K562 (cell line): Measurements from ENCODE around the gene RBBP4. TPM values are rescaled to one million over a fixed set of nuclear protein-coding genes. Genes with fewer than 3 reads are reported as not detected.

Source experiments
- ARHGAP35 ChIP-seq: fragments of 450-650 bp; IDR thresholded peaks from 2 replicates; pipeline ENCODE4 v1.6.1; 2018; ENCODE audit not compliant: partially characterized antibody
- ATF2 ChIP-seq: sonication (generic); formaldehyde crosslinking; IDR thresholded peaks from 2 replicates; pipeline ENCODE4 v1.8.1; 2022; ENCODE audit warnings: missing genetic modification reagents
- CREB1 ChIP-seq, 2 experiments: sonication (generic) in 1 of 2; formaldehyde crosslinking in 1 of 2; IDR thresholded peaks; 2 replicates each; pipeline versions ENCODE4 v1.6.1 to v1.8.0; 2012 to 2022; ENCODE audit warnings: inconsistent platforms in 1 of 2, mild to moderate bottlenecking in 1 of 2, missing genetic modification reagents in 1 of 2, moderate library complexity in 1 of 2
- CSDE1 ChIP-seq, 2 experiments: fragments of 450-650 bp; IDR thresholded peaks; 2 replicates each; pipeline ENCODE4 v1.6.1; 2016; ENCODE audit warnings: mild to moderate bottlenecking in 1 of 2
- ELF1 ChIP-seq: fragments of 200-800 bp; sonication (Bioruptor generic); IDR thresholded peaks from 2 replicates; pipeline ENCODE4 v1.6.1; 2016; ENCODE audit warnings: missing genetic modification characterization, missing compliant biosample characterization
- ELK1 ChIP-seq: sonication (generic); formaldehyde crosslinking; IDR thresholded peaks from 2 replicates; pipeline ENCODE4 v1.8.1; 2022; ENCODE audit warnings: missing genetic modification reagents
- GABPB1 ChIP-seq: sonication (generic); formaldehyde crosslinking; IDR thresholded peaks from 2 replicates; pipeline ENCODE4 v1.8.0; 2022; ENCODE audit warnings: mild to moderate bottlenecking, missing genetic modification reagents
- MAFG ChIP-seq: fragments of 450-650 bp; conservative IDR thresholded peaks from 2 replicates; pipeline ENCODE4 v1.6.1; 2016; ENCODE audit warnings: missing genetic modification characterization, missing compliant biosample characterization
- PRDM10 ChIP-seq: fragments of 450-650 bp; IDR thresholded peaks from 2 replicates; pipeline ENCODE4 v1.6.1; 2018; ENCODE audit not compliant: partially characterized antibody
- SRSF1 ChIP-seq: fragments of 200-400 bp; formaldehyde crosslinking; IDR thresholded peaks from 2 replicates; pipeline ENCODE4 v1.6.1; 2017; ENCODE audit warnings: mild to moderate bottlenecking, low read depth, low read length, moderate library complexity
- ZBTB11 ChIP-seq, 3 experiments: fragments of 200-800 bp in 1 of 3; fragments of 250-450 bp in 1 of 3; fragments of 450-650 bp in 1 of 3; sonication (Bioruptor Pico) in 1 of 3; sonication (Bioruptor generic) in 1 of 3; formaldehyde crosslinking in 1 of 3; IDR thresholded peaks; 2 replicates each; pipeline versions ENCODE4 v1.6.1 to v1.8.0; 2016 to 2022; ENCODE audit warnings: mild to moderate bottlenecking in 2 of 3, missing genetic modification characterization in 2 of 3, missing compliant biosample characterization in 1 of 3, moderate library complexity in 1 of 3
- ZNF140 ChIP-seq: fragments of 250-450 bp; sonication (Bioruptor Pico); IDR thresholded peaks from 2 replicates; pipeline ENCODE4 v1.8.0; 2021; ENCODE audit warnings: moderate library complexity, mild to moderate bottlenecking, inconsistent platforms
- ZNF143 ChIP-seq: sonication (generic); formaldehyde crosslinking; IDR thresholded peaks from 2 replicates; pipeline ENCODE4 v1.9.0; 2022; ENCODE audit warnings: mild to moderate bottlenecking, missing genetic modification reagents
- ZNF398 ChIP-seq: fragments of 250-450 bp; sonication (Bioruptor Pico); IDR thresholded peaks from 2 replicates; pipeline ENCODE4 v1.8.0; 2021; ENCODE audit warnings: moderate library complexity, mild to moderate bottlenecking, inconsistent platforms
- ZNF778 ChIP-seq: fragments of 450-650 bp; formaldehyde crosslinking; IDR thresholded peaks from 2 replicates; pipeline ENCODE4 v1.4.0; 2020; ENCODE audit warnings: mild to moderate bottlenecking, moderate library complexity
- polyA plus RNA-seq, 8 experiments: library from polyadenylated mRNA; depleted of rRNA in 4 of 8; stranded (reverse) in 5 of 8; unstranded in 3 of 8; fragments of >200 nt; fragmentation: Nextera tagmentation in 2 of 8; fragmentation: Illumina TruSeq in 1 of 8; extraction: Ambion mirVana in 2 of 8; extraction: Trizol in 1 of 8; gene quantifications; 2 replicates each; pipeline versions ENCODE4 v1.2.1 to v1.2.3, GENCODE V29; 2011 to 2014; ENCODE audit warnings: inconsistent platforms in 1 of 8, missing spikeins in 1 of 8
- total RNA-seq, 7 experiments: library from RNA; depleted of rRNA in 6 of 7; stranded (reverse); fragments of >200 nt in 6 of 7; fragmentation: Illumina TruSeq in 2 of 7; extraction: Trizol in 2 of 7; gene quantifications; 2 replicates each; pipeline versions ENCODE4 v1.2.1 to v1.2.3, GENCODE V29; 2011 to 2021; ENCODE audit warnings: low replicate concordance in 1 of 7

The RBBP4 gene
- total and polyA plus RNA-seq, 9 of the 15 experiments (the other 6 are each of a cell fraction or from before 2014, with no cell fraction given) = 185 to 409 (median 259) TPM

- TF ChIP-seq ZNF398 = no peak
- peak; percentile 68 for TF ChIP-seq CREB1 (IDR thresholded peaks at IDR 0.05)
- no peak for TF ChIP-seq CREB1 (CRISPR knock-in tag; IDR thresholded peaks at IDR 0.05)
- peak; percentile 4 for TF ChIP-seq PRDM10
- TF ChIP-seq ZNF143 (CRISPR knock-in tag) = 0 out of 2 replicates have a peak, but pooled peaks have one; percentile 4
- TF ChIP-seq GABPB1 (CRISPR knock-in tag) = peak; percentile 97
- no peak for TF ChIP-seq ATF2 (CRISPR knock-in tag)
- peak in 1 of 3 experiments; percentile 30; a peak in 3 of 6 replicates for TF ChIP-seq ZBTB11 (CRISPR knock-in tag; IDR thresholded peaks at IDR 0.05)
- no peak for TF ChIP-seq ARHGAP35
- no peak for TF ChIP-seq SRSF1
- TF ChIP-seq ZNF140 = no peak
- TF ChIP-seq MAFG = no peak
- peak in 1 of 2 experiments; percentile 51; a peak in 2 of 4 replicates for TF ChIP-seq CSDE1 (IDR thresholded peaks at IDR 0.05)
- TF ChIP-seq ELK1 (CRISPR knock-in tag) = no peak
- no peak for TF ChIP-seq ZNF778
- peak; percentile 99 for TF ChIP-seq ELF1 (tag)
Measured at GRCh38 chr1:32650248-32650751, 708 bp upstream of the RBBP4 start, which contains the start of gene ZBTB8OS (continued).
